ENCODE measurements around the gene WBP4. TPM values are rescaled to one million over a fixed set of nuclear protein-coding genes. Genes with fewer than 3 reads are reported as not detected.

WBP4 gene
- polyA plus RNA-seq, 1 donor from 2014 or later: 3.7 TPM

DNA sequence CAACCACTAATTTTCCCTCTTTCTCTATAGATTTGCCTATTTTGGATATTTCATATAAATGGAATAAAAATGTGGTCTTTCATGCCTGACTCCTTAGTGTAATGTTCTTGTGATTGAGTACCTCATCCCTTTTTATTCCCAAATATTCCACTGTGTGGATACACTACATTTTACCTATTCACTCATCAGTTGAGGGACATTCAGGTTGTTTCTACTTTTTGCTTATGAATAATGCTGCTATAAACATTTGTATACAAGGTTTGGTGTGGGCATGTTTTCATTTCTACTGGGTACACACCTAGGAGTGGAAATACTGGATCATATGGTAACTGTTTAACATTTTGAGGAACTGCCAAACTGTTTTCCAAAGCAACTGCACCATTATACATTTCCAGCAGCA lies 5.1 kb upstream of the WBP4 start:
- Mint-ChIP-seq H3K36me3 (peaks cover 2% of the 10 kb centered on the region), H3K27ac (peak overlapping the region; percentile 3 to 52 (median 16)), H3K27me3 (peaks cover 2% of the 10 kb centered on the region), H3K4me3 (peak overlapping the region in 1 of 4 donors; percentile 60), H3K9me3 (peaks cover 0 to 8% (median 0%) of the 10 kb centered on the region in 3 donors), H3K4me1 (peaks cover 37 to 58% (median 45%) of the 10 kb centered on the region in 3 donors)

DNA sequence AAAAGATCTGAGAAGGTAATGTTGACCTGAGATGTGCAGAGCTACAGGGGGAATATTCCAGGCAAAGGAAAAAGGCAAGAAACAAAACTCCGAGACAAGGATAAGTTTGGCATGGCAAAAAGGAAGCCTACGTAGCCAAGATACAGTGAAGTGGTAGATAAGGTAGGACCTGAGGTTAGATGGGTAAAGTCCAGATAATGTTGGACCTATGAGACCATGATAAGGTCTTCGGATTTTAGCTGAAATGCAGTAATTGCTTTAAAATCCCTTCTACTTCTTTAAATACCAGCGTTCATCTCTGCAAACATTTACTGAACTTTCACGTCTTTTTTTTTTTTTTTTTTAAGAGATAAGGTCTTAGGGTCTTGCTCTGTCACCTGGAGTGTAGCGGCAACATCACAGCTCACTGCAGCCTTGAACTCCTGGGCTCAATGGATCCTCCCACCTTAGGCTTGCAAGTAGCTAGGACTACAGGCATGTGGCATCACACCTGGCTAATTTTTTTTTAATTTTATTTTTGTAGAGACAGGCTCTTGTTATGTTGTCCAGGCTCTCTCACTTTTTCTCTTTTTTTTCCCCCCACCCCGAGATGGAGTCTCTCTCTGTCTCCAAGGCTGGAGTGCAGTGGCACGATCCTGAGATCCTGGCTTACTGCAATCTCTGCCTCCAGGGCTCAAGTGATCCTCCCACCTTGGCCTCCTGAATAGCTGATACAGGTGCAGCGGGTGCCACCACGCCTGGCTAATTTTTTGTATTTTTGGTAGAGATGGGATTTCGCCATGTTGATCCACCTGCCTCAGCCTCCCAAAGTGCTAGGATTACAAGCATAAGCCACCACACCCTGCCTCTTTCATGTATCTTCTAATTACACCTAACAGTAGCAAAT lies 4.2 kb upstream of the WBP4 start:
- Mint-ChIP-seq H3K27me3 (peaks cover 5% of the 10 kb centered on the region), H3K9me3 (peaks cover 0 to 9% (median 0%) of the 10 kb centered on the region in 3 donors), H3K36me3 (peaks cover 5% of the 10 kb centered on the region), H3K4me3 (peak overlapping the region in 1 of 4 donors; percentile 60), H3K4me1 (peaks cover 37 to 64% (median 44%) of the 10 kb centered on the region in 3 donors), H3K27ac (peak overlapping the region in 1 of 3 donors; percentile 52)

DNA sequence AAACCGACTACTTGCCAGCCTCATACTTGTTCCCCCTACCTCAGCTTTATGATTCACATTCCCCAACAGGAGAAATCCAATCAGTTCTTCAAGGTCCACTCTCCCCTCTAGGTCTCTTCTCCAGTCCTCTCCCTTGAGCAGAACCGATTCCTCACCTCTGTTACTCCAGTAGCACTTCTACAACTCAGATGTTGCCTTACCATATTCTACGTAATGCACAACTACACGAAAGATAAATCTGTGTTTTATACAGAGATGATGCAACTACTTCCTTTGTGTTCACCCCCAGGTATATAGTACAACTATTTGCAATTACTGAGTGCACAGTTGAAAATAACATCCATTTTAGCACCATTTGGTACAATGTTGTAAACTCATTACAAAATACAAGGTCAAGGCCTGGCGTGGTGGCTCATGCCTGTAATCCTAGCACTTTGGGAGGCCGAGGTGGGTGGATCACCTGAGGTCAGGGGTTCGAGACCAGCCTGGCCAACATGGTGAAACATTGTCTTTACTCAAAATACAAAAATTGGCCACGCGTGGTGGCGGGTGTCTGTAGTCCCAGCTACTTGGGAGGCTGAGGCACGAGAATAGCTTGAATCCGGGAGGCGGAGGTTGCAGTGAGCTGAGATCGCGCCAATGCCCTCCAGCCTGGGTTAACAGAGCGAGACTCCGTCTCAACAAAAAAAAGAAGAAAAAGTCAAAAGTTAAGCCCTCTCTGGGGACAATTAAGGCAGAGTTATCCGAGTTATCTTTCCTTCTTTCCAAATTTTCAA lies 2.8 kb upstream of the WBP4 start:
- Mint-ChIP-seq H3K4me1 (peaks cover 37 to 65% (median 47%) of the 10 kb centered on the region in 3 donors), H3K4me3 (peak overlapping the region in 3 of 4 donors; percentile 38 to 99 (median 67)), H3K36me3 (peaks cover 5% of the 10 kb centered on the region), H3K27ac (peak overlapping the region in 2 of 3 donors; percentile 17 to 100), H3K27me3 (peaks cover 5% of the 10 kb centered on the region), H3K9me3 (peaks cover 0 to 9% (median 0%) of the 10 kb centered on the region in 3 donors)

DNA sequence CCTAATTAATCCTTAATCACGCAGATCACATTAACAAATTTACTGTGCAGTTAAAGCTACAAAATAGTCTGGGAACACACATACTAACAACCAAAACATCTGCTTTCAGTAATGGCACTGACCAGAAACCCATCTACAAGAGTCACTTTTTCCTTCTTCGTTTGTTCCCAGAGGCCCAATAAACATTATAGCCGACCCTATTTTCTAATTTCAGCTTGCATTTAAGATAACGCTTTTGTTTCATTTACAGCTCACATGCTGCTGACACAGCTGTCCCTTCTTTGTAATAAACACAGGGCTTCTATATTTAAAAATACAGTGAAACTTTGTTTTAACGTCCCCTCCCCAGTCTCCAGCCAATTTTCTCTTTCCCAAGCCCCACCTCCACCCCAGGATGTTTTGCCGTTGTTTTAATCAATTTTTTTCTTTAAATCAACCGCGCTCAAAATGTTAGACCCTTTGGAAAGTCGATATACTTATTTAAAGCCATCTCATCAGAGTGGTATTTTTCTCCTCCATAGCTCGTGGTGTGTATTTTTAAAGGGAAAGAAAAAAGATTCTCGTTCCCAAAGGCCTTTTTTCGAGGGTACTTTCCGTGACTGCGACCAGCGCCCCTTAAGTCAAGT lies 1.7 kb upstream of the WBP4 start:
- Mint-ChIP-seq H3K9me3 (peaks cover 0 to 9% (median 0%) of the 10 kb centered on the region in 3 donors), H3K4me1 (peaks cover 27 to 61% (median 39%) of the 10 kb centered on the region in 3 donors), H3K27ac (peak overlapping the region in 2 of 3 donors; percentile 100), H3K36me3 (peaks cover 6% of the 10 kb centered on the region), H3K27me3 (peaks cover 5% of the 10 kb centered on the region), H3K4me3 (peak overlapping the region; percentile 99 to 100 (median 100))

DNA sequence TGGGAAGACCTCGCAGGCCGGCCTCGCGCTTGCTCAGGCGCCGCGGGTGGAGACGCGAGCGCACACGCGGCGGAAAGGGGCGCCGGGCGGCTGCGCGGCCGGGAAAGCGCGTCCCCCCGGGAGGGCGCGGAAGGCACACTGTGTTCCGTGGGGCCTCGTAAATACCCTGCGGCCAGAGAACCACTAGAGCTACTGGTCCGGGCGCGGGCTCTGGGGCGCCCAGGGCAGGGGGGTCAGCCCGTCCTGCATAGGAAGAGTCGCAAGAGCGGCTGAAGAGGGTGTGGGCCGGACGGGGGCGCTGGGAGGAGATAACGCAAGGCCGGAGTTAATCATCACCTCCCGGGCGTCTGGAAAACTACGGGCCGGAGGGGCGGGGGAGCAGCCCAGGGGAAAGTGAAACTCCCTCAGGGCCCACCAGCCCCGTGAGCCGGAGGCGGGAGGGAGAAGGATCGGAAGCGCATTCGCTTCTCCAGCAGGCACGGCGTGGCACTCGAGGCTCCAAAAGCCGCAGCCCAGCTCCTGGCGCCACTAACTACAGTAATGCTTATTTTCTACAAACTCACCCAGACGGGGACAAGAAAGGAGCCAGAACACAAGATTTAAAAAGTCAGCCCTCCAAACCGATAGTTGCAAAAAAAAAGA lies 1.1 kb upstream of the WBP4 start:
- H3K9me3 Mint-ChIP-seq: peaks cover 0 to 9% (median 0%) of the 10 kb centered on the region in 3 donors
- H3K27me3 Mint-ChIP-seq: peaks cover 5% of the 10 kb centered on the region
- H3K36me3 Mint-ChIP-seq: peaks cover 6% of the 10 kb centered on the region
- peak overlapping the region; percentile 99 to 100 (median 100) for H3K4me3 Mint-ChIP-seq
- peaks cover 22 to 55% (median 32%) of the 10 kb centered on the region in 3 donors for H3K4me1 Mint-ChIP-seq
- H3K27ac Mint-ChIP-seq: peak overlapping the region; percentile 100

DNA sequence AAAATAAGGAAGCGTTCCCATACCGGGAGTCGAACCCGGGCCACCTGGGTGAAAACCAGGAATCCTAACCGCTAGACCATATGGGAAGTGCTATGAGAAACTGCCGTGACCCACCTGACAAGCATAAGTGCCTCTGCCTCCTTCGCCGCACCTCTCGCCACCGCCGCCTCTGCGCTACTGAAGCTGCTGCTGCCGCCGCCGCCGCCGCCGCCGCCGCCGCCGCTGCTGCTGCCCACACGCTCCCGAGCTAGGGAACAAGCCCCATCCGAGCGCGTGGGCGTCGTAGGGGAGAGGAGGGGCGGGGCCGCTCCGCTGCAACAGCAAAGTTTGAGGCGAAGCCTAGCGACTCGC lies 610 bp upstream of the WBP4 start:
- H3K4me1 Mint-ChIP-seq: peaks cover 21 to 52% (median 30%) of the 10 kb centered on the region in 3 donors
- peaks cover 5% of the 10 kb centered on the region for H3K27me3 Mint-ChIP-seq
- peak overlapping the region; percentile 100 for H3K27ac Mint-ChIP-seq
- peaks cover 0 to 9% (median 0%) of the 10 kb centered on the region in 3 donors for H3K9me3 Mint-ChIP-seq
- peak overlapping the region; percentile 99 to 100 (median 100) for H3K4me3 Mint-ChIP-seq
- peaks cover 6% of the 10 kb centered on the region for H3K36me3 Mint-ChIP-seq

DNA sequence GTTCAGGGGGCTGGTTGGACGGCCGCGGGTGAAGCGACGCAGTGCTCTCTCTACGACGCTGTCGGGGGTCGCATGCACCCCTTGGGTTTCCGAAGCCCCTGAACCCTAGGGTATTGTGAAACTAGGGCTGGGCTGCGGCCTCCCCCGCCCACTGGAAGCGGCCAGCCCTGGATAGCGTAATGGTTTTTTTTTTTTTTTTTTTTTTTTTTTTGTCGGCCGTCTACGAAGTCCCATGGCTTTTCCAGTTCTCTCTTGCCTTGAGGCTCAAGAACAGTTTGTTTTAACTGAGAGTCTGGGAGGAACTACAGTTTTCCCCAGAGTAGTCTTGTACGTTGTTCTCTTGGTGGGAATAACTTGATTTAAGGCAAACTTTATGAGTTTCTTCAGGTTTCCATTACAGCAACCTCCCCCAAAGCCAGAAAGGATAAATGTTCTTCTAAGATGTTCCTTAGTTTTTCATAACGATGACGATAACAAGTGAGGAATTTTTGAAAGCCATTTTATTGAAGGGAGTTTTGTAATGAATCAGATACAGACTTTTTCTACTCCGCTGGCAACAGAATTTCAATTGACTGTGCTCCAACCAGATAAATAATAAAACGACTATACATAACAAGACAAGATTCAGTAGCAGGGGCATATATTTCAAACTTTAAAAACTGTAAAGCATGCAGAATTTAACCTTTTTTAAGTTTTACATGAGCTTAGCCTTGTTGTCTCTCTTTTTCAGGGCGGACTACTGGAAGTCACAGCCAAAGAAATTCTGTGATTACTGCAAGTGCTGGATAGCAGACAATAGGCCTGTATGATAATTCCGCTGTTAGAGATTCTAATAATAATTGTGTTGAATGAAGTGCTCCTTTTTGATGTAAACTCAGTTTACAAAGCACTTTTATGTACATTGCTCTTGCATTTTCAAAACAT lies 867 bp downstream of the WBP4 start:
- Mint-ChIP-seq H3K9me3 (peaks cover 0 to 9% (median 0%) of the 10 kb centered on the region in 3 donors), H3K4me1 (peaks cover 19 to 45% (median 22%) of the 10 kb centered on the region in 3 donors), H3K4me3 (peak overlapping the region; percentile 99 to 100 (median 100)), H3K27ac (peak overlapping the region; percentile 100), H3K27me3 (peaks cover 5% of the 10 kb centered on the region), H3K36me3 (peaks cover 6% of the 10 kb centered on the region)

DNA sequence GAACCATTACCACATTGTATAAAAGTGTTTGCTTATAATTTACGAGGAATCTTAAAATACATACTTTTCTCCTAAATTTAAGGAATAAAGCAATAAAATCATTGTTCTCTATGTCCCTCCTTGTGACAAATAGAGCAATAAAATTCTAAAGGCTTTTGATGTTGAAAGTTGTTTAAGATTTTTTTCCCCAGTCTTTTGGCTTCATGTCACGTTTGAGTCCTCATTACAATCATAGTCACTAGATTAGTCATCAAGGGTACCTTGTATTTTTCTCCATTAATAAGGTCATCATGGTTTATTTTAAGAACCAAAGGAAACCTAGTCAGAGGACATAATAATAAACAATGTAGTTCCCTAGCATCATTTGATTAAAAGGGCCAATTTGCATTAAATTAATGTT lies 3.2 kb downstream of the WBP4 start:
- peaks cover 5% of the 10 kb centered on the region for H3K27me3 Mint-ChIP-seq
- peak overlapping the region in 1 of 4 donors; percentile 99 for H3K4me3 Mint-ChIP-seq
- H3K27ac Mint-ChIP-seq: peak overlapping the region in 1 of 3 donors; percentile 85
- peaks cover 6% of the 10 kb centered on the region for H3K36me3 Mint-ChIP-seq
- peaks cover 11 to 34% (median 12%) of the 10 kb centered on the region in 3 donors for H3K4me1 Mint-ChIP-seq
- H3K9me3 Mint-ChIP-seq: peaks cover 0 to 9% (median 0%) of the 10 kb centered on the region in 3 donors

DNA sequence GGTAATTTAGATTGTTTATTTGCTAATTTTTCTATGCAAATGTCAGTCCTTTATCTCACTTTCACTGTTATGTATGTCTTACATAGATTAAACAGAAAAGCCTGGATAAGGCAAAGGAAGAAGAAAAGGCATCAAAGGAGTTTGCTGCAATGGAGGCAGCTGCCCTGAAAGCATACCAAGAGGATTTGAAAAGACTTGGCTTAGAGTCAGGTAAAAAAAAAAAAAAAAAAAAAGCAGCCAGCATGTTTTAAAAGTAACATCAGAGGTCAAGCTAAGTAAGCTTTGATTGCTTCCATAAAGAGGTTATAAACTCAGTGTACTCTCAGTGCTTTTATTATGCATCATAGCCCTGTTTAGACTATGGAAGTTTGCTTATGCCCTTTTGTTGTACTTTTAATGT lies 3.8 kb downstream of the WBP4 start:
- H3K27ac Mint-ChIP-seq: peak overlapping the region in 1 of 3 donors; percentile 64
- peaks cover 0 to 9% (median 0%) of the 10 kb centered on the region in 3 donors for H3K9me3 Mint-ChIP-seq

DNA sequence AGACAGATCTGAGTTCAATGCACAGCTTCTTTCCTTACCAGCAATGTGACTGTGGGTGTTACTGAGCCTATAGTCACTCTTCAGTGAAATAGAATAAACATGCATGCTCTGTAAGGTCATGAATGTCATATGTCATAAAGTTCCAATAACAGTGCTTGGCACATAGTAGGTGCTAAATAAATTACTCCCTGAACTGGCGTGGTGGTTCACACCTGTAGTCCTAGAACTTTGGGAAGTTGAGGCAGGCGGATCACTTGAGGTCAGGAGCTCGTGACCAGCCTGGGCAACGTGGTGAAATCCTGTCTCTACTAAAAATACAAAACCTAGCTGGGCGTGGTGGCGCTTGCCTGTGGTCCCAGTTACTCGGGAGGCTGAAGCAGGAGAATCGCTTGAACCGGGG lies 13.2 kb downstream of the WBP4 start:
- no peaks in the 10 kb centered on the region for H3K9me3 Mint-ChIP-seq
- peaks cover 10% of the 10 kb centered on the region for H3K36me3 Mint-ChIP-seq
- H3K4me1 Mint-ChIP-seq: peaks cover 0 to 1% (median 0%) of the 10 kb centered on the region in 3 donors
- no peaks in the 10 kb centered on the region for H3K27me3 Mint-ChIP-seq
- H3K4me3 Mint-ChIP-seq: no peak overlapping the region
- no peak overlapping the region for H3K27ac Mint-ChIP-seq

More for the DNA sequence above, 3.8 kb downstream of the WBP4 start:
- H3K36me3 Mint-ChIP-seq: peaks cover 6% of the 10 kb centered on the region
- H3K4me1 Mint-ChIP-seq: peaks cover 7 to 29% (median 9%) of the 10 kb centered on the region in 3 donors
- peak overlapping the region in 1 of 4 donors; percentile 32 for H3K4me3 Mint-ChIP-seq
- H3K27me3 Mint-ChIP-seq: peaks cover 5% of the 10 kb centered on the region

DNA sequence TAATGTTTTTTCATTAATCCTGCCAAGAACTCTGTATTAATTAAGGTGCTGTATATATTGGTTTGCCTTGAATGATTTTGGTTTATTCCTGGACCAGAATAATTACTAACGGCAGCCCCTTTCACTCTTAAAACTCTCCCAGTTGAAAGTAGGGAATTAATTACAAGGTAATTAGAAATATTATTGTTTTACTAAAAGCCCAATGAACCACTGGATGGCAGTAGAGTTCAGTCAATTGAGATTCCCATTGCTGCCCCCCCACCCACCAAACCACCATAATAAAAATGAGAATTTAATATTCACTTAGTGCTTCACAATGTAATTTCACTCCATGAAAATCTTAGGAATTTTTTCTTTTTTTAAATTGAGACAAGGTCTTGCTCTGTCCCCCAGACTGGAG lies 13.7 kb downstream of the WBP4 start:
- H3K4me3 Mint-ChIP-seq: no peak overlapping the region
- peaks cover 10% of the 10 kb centered on the region for H3K36me3 Mint-ChIP-seq
- H3K27me3 Mint-ChIP-seq: no peaks in the 10 kb centered on the region
- no peak overlapping the region for H3K27ac Mint-ChIP-seq
- peaks cover 0 to 1% (median 0%) of the 10 kb centered on the region in 3 donors for H3K4me1 Mint-ChIP-seq
- no peaks in the 10 kb centered on the region for H3K9me3 Mint-ChIP-seq

DNA sequence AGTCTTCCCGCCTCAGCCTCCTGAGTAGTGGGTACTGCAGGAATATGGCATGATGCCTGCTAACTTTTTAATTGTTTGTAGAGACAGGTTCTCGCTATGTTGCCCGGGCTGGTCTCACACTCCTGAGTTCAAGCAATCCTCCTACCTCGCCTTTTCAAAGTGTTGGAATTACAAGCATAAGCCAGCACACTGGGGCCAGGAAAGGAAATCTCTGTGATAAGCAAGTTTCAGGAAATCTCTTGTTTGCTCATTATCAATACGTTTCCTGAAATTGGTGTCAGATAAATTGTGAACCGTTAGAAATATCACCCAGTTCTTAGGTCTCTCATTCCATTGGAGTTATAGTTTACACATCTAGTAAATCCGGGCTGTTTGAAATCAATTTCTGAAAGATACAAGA lies 14.2 kb downstream of the WBP4 start:
- H3K4me3 Mint-ChIP-seq: no peak overlapping the region
- H3K27ac Mint-ChIP-seq: no peak overlapping the region
- peaks cover 11% of the 10 kb centered on the region for H3K36me3 Mint-ChIP-seq
- H3K27me3 Mint-ChIP-seq: no peaks in the 10 kb centered on the region
- H3K9me3 Mint-ChIP-seq: no peaks in the 10 kb centered on the region
- peaks cover 0 to 1% (median 0%) of the 10 kb centered on the region in 3 donors for H3K4me1 Mint-ChIP-seq

DNA sequence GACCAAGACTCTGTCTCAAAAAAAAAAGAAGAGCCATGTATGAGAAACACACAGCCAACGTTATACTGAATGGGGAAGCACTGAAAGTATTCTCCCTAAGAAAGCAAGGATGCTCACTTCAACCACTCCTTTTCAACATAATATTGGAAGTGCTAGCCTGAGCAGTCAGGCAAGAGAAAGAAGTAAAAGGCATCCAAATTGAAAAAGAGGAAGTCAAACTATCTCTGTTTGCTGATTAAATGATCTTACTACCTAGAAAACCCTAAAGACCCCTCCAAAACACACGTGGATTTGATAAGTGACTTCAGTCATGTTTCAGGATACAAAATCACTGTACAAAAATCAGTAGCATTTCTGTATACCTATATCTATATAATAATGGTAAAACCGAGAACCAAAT lies 16.2 kb downstream of the WBP4 start:
- Mint-ChIP-seq H3K9me3 (no peaks in the 10 kb centered on the region), H3K27me3 (no peaks in the 10 kb centered on the region), H3K4me1 (peaks cover 0 to 1% (median 0%) of the 10 kb centered on the region in 3 donors), H3K27ac (peak overlapping the region in 1 of 3 donors; percentile 57), H3K36me3 (peaks cover 13% of the 10 kb centered on the region), H3K4me3 (no peak overlapping the region)

Data from IgD-negative memory B cell (primary cell).